AG10803 (cell line): ENCODE results near the gene CC2D1A.
"Not testable (repeated sequence)": the region's sequence is repeated elsewhere in the genome, so short reads cannot be mapped to it uniquely, and the experiment has no call there.

ENCODE experiments used
- DNase-seq: peaks from one replicate; pipeline ENCODE4 v3.0.0; 2010; ENCODE audit warnings: low read depth
- H3K4me3 ChIP-seq: 2 replicates; pipeline ENCODE4 v1.5.1; 2011; ENCODE audit warnings: mild to moderate bottlenecking, low read length, control low read depth
- TF ChIP-seq, protein P1 (sequence below): conservative IDR thresholded peaks from 2 replicates; pipeline ENCODE4 v1.5.1; 2011; ENCODE audit warnings: mild to moderate bottlenecking, low read length, control low read depth, inconsistent platforms

CC2D1A gene

DNA sequence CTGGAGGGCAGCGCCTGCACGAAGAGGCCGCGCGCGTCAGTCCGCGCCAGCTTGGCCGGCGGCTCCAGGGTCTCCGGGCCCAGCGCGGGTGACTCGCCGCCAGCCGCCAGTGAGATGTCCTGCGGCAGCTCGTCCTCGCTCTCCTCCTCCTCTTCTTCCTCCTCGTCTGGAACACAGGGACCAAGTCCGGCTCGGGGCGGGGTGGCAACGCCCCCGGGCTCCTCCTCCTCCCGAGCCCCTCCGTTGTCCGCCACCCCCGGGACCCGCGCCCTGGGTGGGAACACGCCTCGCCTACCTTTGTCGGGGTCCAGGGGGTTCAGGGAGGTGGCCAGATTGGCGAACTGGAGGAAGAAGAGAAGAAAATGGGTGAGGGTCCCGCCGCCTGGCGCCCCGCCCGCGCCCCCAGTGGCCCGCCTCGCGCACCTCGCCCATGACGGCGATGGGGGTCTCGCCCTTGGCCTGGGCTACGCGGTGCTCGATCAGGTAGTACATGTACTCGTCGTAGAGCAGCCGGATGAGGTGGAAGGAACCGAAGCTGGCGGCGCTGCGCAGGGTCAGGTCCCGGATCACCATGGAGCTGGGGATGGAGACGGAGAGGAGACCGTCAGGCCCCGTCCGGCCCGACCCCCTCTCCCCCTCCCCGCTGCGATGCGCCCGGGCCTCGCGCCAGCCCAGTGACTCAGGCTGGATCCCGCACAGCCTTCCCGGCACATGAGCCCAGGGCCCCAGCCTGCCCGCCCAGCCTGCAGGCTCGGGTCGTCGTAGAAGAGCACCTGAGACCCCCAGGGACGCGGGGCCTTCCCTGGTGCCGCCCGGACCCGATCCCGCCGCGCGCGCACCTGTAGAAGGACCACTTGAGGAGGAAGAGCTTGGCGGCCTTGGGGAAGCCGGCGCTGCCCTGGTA is 57.0 kb downstream of the CC2D1A start:
- TF ChIP-seq, protein P1, sequence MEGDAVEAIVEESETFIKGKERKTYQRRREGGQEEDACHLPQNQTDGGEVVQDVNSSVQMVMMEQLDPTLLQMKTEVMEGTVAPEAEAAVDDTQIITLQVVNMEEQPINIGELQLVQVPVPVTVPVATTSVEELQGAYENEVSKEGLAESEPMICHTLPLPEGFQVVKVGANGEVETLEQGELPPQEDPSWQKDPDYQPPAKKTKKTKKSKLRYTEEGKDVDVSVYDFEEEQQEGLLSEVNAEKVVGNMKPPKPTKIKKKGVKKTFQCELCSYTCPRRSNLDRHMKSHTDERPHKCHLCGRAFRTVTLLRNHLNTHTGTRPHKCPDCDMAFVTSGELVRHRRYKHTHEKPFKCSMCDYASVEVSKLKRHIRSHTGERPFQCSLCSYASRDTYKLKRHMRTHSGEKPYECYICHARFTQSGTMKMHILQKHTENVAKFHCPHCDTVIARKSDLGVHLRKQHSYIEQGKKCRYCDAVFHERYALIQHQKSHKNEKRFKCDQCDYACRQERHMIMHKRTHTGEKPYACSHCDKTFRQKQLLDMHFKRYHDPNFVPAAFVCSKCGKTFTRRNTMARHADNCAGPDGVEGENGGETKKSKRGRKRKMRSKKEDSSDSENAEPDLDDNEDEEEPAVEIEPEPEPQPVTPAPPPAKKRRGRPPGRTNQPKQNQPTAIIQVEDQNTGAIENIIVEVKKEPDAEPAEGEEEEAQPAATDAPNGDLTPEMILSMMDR: no peak
- H3K4me3 ChIP-seq: no peak overlapping the region
- no peak for DNase-seq

DNA sequence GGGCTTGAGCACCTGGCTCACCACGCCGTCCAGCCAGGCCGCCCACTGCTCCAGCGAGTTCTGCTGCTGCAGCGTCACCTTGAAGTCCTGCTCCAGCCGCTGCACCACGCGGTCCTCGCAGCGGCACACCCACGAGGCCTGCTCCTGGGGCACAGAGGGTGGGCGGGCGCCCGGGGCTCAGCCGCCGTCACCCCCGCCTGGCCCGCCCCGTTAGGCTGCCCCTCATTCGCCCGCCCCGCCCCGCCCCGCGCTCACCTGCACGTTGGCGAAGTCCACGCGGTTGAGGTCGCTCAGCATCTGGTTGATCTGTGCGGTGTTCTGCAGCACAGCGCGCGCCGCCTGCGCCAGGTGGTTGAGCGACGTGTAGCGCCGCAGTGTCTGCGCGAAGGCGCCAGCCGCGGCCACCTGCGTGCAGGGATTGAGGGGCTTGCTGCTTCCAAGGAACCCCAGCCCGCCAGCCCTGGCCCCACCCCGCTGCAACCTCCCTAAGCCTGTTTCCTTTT is 57.7 kb downstream of the CC2D1A start:
- TF ChIP-seq, protein P1: no peak
- no peak overlapping the region for H3K4me3 ChIP-seq
- DNase-seq: no peak

DNA sequence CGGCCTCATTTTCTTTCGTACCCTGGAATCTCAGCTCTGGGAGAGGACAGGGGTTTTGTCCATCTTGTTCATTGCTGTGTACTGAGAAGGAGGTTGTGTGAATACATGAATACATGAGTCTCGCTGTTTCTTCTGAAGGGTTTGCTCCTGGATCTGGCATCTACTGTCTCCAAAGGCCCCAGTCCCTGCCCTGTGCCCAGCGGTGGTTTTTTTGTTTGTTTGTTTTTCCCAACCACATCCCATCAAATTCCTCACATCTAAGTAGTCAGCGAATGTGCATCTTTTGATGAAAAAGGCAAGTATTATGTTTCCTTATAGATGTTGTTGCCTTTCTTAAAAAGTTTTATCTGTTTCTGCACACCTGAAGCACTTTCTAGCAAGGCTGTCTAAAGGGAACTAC is 58.8 kb downstream of the CC2D1A start:
- TF ChIP-seq, protein P1: no peak
- DNase-seq: peak; percentile 16
- no peak overlapping the region for H3K4me3 ChIP-seq

DNA sequence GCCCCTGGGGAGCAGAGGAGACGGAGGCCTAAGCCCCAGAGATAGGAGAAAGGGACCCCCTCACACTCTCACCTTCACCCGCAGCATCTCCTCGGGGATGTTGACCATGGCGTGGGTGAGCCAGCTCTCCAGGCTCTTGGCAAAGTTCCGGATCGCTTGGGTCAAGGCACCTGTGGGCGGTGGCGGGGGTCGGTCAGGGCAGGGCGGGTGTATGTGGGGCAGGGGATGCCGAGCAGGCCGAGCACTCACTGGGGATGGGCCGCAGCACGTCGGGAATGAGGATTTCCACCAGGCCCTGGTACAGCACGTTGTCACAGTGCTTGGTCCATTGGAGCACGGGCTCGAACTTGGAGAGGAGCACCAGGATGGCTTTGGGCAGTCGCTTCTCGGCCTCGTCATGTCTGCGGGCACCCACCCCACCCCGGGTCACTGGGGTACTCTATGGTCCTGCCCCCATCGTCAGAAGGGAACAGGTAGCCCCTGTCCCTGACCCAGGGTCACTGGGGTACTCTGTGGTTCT is 59.4 kb downstream of the CC2D1A start:
- TF ChIP-seq, protein P1: no peak
- H3K4me3 ChIP-seq: no peak overlapping the region
- DNase-seq: no peak

DNA sequence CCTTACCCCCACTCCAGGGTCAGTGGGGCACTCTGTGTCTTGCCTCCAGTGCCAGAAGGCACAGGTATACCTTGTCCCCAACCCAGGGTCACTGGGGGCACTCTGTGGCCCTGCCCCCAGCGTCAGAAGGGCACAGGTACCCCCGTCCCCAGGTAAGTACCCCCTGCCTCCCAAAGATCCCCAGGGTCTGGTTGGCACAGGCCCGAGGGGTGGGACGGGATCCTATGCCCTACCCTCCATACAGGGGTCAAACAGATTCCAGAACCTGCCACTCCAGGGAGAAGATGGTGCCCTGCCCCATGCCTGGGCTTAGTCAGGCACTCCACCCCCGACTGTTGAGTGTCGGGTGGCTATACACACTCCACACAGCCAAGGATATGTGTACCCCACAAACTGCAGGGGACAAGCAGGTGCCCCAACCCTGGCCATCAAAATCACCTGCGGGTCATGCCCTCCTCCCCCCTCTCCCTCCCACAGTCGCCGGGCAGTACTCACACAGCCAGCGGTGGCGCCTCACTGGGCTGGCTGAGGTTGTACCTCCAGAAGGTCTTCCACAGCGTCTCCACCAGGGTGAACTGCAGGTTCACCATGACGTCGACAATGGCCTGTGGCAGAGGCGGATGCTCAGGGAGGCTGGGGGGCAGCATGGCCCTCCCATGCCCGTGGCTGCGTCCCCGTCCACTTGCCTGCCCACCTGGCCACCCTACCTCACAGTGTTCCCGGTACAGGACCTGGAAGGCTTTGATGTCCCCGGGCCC is 60.1 kb downstream of the CC2D1A start:
- no peak for DNase-seq
- TF ChIP-seq, protein P1: no peak

DNA sequence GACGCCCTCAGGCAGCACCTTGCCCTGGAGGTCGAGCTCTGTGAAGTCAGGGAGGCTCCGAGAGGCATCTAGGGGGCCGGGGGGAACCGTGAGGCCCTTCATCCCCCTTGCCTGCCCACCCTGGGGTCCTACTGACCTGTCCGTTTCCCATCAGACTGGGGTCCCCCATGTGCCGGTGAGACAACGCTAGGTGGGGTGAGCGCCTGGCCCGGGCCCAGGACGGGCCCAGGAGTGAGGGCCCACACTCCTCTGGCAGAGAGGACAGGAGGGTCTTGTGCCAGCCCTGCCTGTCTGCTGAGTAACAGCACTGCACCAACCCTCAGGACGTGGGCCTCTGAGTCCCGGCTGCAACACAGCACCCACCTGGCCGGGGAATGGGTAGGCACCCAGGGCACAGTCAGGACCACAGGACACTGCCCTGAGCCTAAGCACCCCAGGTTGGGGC is 60.7 kb downstream of the CC2D1A start:
- DNase-seq: no peak
- TF ChIP-seq, protein P1: no peak
- no peak overlapping the region for H3K4me3 ChIP-seq

More for the DNA sequence above, 60.1 kb downstream of the CC2D1A start:
- no peak overlapping the region for H3K4me3 ChIP-seq

DNA sequence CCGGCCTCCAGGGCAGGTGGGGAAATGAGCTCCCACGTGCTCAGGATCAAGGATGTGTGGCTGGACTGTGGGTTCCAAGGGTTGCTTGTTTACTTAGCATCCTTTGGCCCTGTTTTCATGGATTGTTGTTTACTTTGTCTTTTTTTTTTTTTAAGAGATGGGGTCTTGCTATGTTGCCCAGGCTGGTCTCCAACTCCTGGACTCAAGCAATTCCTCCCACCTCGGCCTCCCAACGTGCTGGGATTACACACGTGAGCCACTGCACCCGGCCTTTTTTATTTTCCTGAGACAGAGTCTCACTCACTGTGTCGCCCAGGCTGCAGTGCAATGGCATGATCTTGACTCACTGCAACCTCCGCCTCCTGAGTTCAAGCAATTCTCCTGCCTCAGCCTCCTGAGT is 61.2 kb downstream of the CC2D1A start:
- H3K4me3 ChIP-seq, DNase-seq: not testable (repeated sequence)
